GM21619 (cell line): ENCODE results near the gene SMAP1.

Source experiments
- ATAC-seq: cut with Tn5 transposase; IDR thresholded peaks from one replicate; pipeline ENCODE4 v1.9.1; 2021; ENCODE audit not compliant: unreplicated experiment

The SMAP1 gene

GRCh38 chr6:70884074-70884983 lies 216.6 kb downstream of the SMAP1 start:
- peak; percentile 66 for ATAC-seq

- ATAC-seq: no peak
Observed at GRCh38 chr6:70886071-70886470, 218.4 kb downstream of the SMAP1 start.

- ATAC-seq: no peak
Observed at GRCh38 chr6:70886661-70887060, 219.0 kb downstream of the SMAP1 start.

GRCh38 chr6:70889270-70889669 lies 221.6 kb downstream of the SMAP1 start:
- ATAC-seq: no peak

GRCh38 chr6:70894001-70894400 lies 226.3 kb downstream of the SMAP1 start:
- no peak for ATAC-seq

- ATAC-seq: no peak
Observed at GRCh38 chr6:70900047-70900446, 232.4 kb downstream of the SMAP1 start.

- ATAC-seq: no peak
Observed at GRCh38 chr6:70901324-70901723, 233.6 kb downstream of the SMAP1 start.

GRCh38 chr6:70903665-70904452 lies 236.2 kb downstream of the SMAP1 start:
- ATAC-seq: no peak

- ATAC-seq: no peak
Observed at GRCh38 chr6:70905742-70906141, 238.1 kb downstream of the SMAP1 start.
